CD14-positive monocyte (primary cell): ENCODE data around the gene HSBP1. TPM values are rescaled to one million over a fixed set of nuclear protein-coding genes. Genes with fewer than 3 reads are reported as not detected.

Source experiments
- DNase-seq, 3 donors: peaks; one replicate each; pipeline ENCODE4 v3.0.0-alpha.2; 2011 to 2022
- H2AFZ ChIP-seq: 2 replicates; pipeline ENCODE4 v1.6.0; 2012; ENCODE audit warnings: mild to moderate bottlenecking, low read depth, low read length, inconsistent platforms; ENCODE audit not compliant: insufficient read depth, poor library complexity, severe bottlenecking
- H3K27ac ChIP-seq, 2 donors: 1 replicate in 1 of 2; 2 replicates in 1 of 2; pipeline ENCODE4 v1.5.1; 2012 to 2013; ENCODE audit warnings: low read length in 2 of 2, control low read depth in 1 of 2, inconsistent platforms in 1 of 2, low read depth in 1 of 2, mild to moderate bottlenecking in 1 of 2
- H3K27me3 ChIP-seq, 2 donors: one replicate each; pipeline versions ENCODE4 v1.6.0 to v1.6.1; 2011 to 2013; ENCODE audit warnings: low read length in 2 of 2; ENCODE audit not compliant: control insufficient read depth in 2 of 2, insufficient read depth in 2 of 2
- H3K36me3 ChIP-seq, 2 donors: replicated peaks in 1 of 2; 1 replicate in 1 of 2; 2 replicates in 1 of 2; pipeline versions ENCODE4 v1.5.1 to v1.6.1; 2012 to 2013; ENCODE audit warnings: low read length in 2 of 2, control low read depth in 1 of 2, inconsistent platforms in 1 of 2, mild to moderate bottlenecking in 1 of 2; ENCODE audit not compliant: insufficient read depth in 2 of 2, control insufficient read depth in 1 of 2
- H3K4me1 ChIP-seq, 2 donors: 1 replicate in 1 of 2; 2 replicates in 1 of 2; pipeline versions ENCODE4 v1.5.1 to v1.6.1; 2012 to 2013; ENCODE audit warnings: low read length in 2 of 2, control low read depth in 1 of 2, inconsistent platforms in 1 of 2, mild to moderate bottlenecking in 1 of 2, moderate library complexity in 1 of 2; ENCODE audit not compliant: insufficient read depth in 2 of 2, control insufficient read depth in 1 of 2
- H3K4me2 ChIP-seq: replicated peaks from 2 replicates; pipeline ENCODE3; 2012; ENCODE audit warnings: low read length, moderate library complexity, mild to moderate bottlenecking; ENCODE audit not compliant: poor library complexity, severe bottlenecking; ENCODE audit errors: extremely low read depth
- H3K4me3 ChIP-seq, 3 experiments: fragments of 200-600 bp in 1 of 3; sonication (generic) in 1 of 3; replicated peaks in 1 of 3; 1 replicate in 2 of 3; 2 replicates in 1 of 3; pipeline ENCODE4 v1.5.1; 2011 to 2013; ENCODE audit warnings: low read length in 3 of 3, mild to moderate bottlenecking in 3 of 3, control low read depth in 2 of 3, low read depth in 2 of 3, inconsistent platforms in 1 of 3, moderate library complexity in 1 of 3
- H3K79me2 ChIP-seq: 2 replicates; pipeline ENCODE4 v1.6.0; 2012; ENCODE audit warnings: mild to moderate bottlenecking, control low read depth, inconsistent platforms, low read length, moderate library complexity; ENCODE audit not compliant: insufficient read depth
- H3K9ac ChIP-seq: 2 replicates; pipeline ENCODE4 v1.6.0; 2017; ENCODE audit warnings: low read length, mild to moderate bottlenecking; ENCODE audit not compliant: insufficient read depth, poor library complexity, severe bottlenecking
- H3K9me3 ChIP-seq, 2 donors: replicated peaks in 1 of 2; 1 replicate in 1 of 2; 2 replicates in 1 of 2; pipeline versions ENCODE4 v1.5.1 to v1.6.1; 2012 to 2013; ENCODE audit warnings: low read length in 2 of 2, control low read depth in 1 of 2; ENCODE audit not compliant: control insufficient read depth in 1 of 2, insufficient read depth in 1 of 2
- H4K20me1 ChIP-seq: 2 replicates; pipeline ENCODE4 v1.6.0; 2012; ENCODE audit warnings: mild to moderate bottlenecking, low read length, control low read depth, moderate library complexity; ENCODE audit not compliant: insufficient read depth
- H3K27ac Mint-ChIP-seq, 7 donors: one replicate each; pipeline ENCODE4 v1.8.0; 2020; ENCODE audit warnings: mild to moderate bottlenecking in 7 of 7, mixed read lengths in 7 of 7, moderate library complexity in 6 of 7, inconsistent platforms in 2 of 7
- H3K27me3 Mint-ChIP-seq, 3 donors: one replicate each; pipeline ENCODE4 v1.8.0; 2021 to 2022; ENCODE audit warnings: low read depth in 3 of 3, mild to moderate bottlenecking in 3 of 3, mixed read lengths in 3 of 3, moderate library complexity in 3 of 3, inconsistent platforms in 1 of 3
- H3K36me3 Mint-ChIP-seq, 2 donors: one replicate each; pipeline ENCODE4 v1.8.0; 2020; ENCODE audit warnings: mixed read lengths in 2 of 2, inconsistent platforms in 1 of 2, mild to moderate bottlenecking in 1 of 2
- H3K4me1 Mint-ChIP-seq: one replicate; pipeline ENCODE4 v1.8.0; 2020; ENCODE audit warnings: mild to moderate bottlenecking, mixed read lengths
- H3K4me3 Mint-ChIP-seq, 2 donors: one replicate each; pipeline ENCODE4 v1.8.0; 2020; ENCODE audit warnings: mild to moderate bottlenecking in 2 of 2, mixed read lengths in 2 of 2, moderate library complexity in 1 of 2
- H3K9me3 Mint-ChIP-seq, 7 donors: one replicate each; pipeline ENCODE4 v1.8.0; 2020 to 2022; ENCODE audit warnings: mixed read lengths in 7 of 7, mild to moderate bottlenecking in 6 of 7, moderate library complexity in 6 of 7, inconsistent platforms in 2 of 7
- CTCF ChIP-seq: fragments of 200-600 bp; IDR thresholded peaks from one replicate; pipeline ENCODE4 v1.8.0; 2022; ENCODE audit warnings: antibody characterized with exemption, mild to moderate bottlenecking
- WGBS: methylation state at CpG from one replicate; pipeline ENCODE4 v1.1.5; 2013; ENCODE audit warnings: missing lambda C conversion rate; ENCODE audit not compliant: insufficient coverage; 5-methylcytosine and 5-hydroxymethylcytosine counted together
- intact Hi-C, 2 donors: fragments of 100-400 bp; cut with micrococcal nuclease; formaldehyde crosslinking; loops; one replicate each; pipeline versions ENCODE4 v1.15.0 to v1.15.1; 2023
- polyA plus RNA-seq, 3 donors: library from polyadenylated mRNA; depleted of rRNA in 1 of 3; unstranded in 2 of 3; stranded (reverse) in 1 of 3; fragments of 300-500 nt in 2 of 3; fragments of >200 nt in 1 of 3; fragmentation: Illumina TruSeq in 2 of 3; gene quantifications; 1 replicate in 2 of 3; 2 replicates in 1 of 3; pipeline ENCODE4 v1.2.3, GENCODE V29; 2012 to 2021

Gene HSBP1
- polyA plus RNA-seq, 3 donors, result 16.9 to 194 (median 178) TPM

DNA sequence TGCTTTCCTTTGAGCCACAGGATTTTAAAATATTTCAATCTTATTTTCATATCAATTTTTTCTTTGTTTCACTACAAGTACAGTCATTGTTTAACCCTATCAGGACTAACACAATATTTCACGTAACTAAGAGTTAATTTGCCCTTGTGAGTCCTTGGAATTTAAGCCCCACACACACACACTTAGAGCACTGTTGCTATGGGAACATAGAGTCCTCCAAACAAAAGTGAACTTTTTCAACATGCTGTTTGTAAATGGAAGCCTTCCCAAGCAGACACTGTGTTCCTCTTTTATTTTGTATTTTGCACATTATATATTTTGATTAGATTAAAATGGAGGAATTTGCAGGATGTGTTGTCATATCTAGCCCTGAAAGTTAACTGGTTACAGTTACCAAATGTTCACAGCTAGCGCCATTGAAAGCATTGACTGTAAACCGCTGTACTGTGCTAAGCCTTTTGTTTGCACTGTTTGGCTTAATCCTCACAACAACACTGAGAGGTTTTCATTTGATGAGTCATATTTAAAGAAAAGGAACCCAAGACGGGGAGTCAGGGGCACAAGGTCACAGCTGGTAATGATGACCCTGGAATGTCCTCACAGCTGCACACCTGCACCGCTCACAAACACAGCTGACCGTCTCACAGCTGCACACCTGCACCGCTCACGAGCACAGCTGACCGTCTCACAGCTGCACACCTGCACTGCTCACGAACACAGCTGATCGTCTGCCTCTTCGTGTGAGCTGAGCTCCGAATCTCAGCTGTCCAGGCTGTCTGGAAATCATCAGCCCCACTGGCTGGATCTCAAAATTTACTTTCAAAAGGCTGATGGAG lies 6.3 kb downstream of the HSBP1 start:
- 98% methylated on average over 7 of the region's 13 CpGs for WGBS

DNA sequence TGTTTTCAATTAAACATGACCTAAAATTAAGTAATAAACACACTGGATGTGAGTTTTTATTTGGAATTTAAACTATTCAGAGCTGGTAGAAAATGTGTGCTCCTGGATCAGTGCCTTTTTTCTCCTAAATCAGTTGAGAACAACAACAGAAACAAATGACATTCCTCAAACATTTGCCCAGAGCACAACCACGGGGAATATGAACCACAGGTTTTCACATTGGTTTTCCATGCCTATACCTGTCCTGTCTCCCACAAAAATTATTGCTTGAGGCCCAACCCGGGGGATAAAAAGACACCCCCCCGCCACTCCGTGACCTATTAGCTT lies 6.8 kb downstream of the HSBP1 start:
- H3K36me3 ChIP-seq, result peaks cover 24 to 36% of the 10 kb centered on the region in 2 donors
- H3K27ac ChIP-seq, result peak overlapping the region in 1 of 2 donors; percentile 42
- H3K4me3 ChIP-seq, result no peak overlapping the region
- no peak overlapping the region for H2AFZ ChIP-seq
- H3K36me3 Mint-ChIP-seq, result peaks cover 33 to 35% of the 10 kb centered on the region in 2 donors
- H3K27me3 Mint-ChIP-seq, result peaks cover 0 to 2% (median 2%) of the 10 kb centered on the region in 3 donors
- no peak overlapping the region for H3K4me3 Mint-ChIP-seq
- peaks cover 27% of the 10 kb centered on the region for H4K20me1 ChIP-seq
- no peaks in the 10 kb centered on the region for H3K27me3 ChIP-seq
- peaks cover 17% of the 10 kb centered on the region for H3K79me2 ChIP-seq
- no peak overlapping the region for H3K9ac ChIP-seq
- intact Hi-C loops, result loop anchor here in 1 of 2 donors (10.0 kb wide), 1 partner anchor 120 kb away; no protein-coding TSS in a partner anchor
- 100% methylated on average over 1 of the region's 4 CpGs for WGBS
- H3K27ac Mint-ChIP-seq, result peak overlapping the region in 3 of 7 donors; percentile 25 to 84 (median 57)
- H3K4me2 ChIP-seq, result no peak overlapping the region
- peaks cover 0 to 21% of the 10 kb centered on the region in 2 donors for H3K4me1 ChIP-seq
- H3K9me3 ChIP-seq, result no peaks in the 10 kb centered on the region
- no peaks in the 10 kb centered on the region for H3K9me3 Mint-ChIP-seq
- no peak for DNase-seq
- TF ChIP-seq CTCF, result no peak
- peaks cover 28% of the 10 kb centered on the region for H3K4me1 Mint-ChIP-seq

More for the DNA sequence above, 6.3 kb downstream of the HSBP1 start:
- H2AFZ ChIP-seq, result no peak overlapping the region
- peaks cover 24 to 37% of the 10 kb centered on the region in 2 donors for H3K36me3 ChIP-seq
- H3K9ac ChIP-seq, result no peak overlapping the region
- H4K20me1 ChIP-seq, result peaks cover 33% of the 10 kb centered on the region
- Mint-ChIP-seq H3K4me1 (peaks cover 33% of the 10 kb centered on the region), H3K36me3 (peaks cover 37 to 41% of the 10 kb centered on the region in 2 donors), H3K27me3 (peaks cover 0 to 2% (median 2%) of the 10 kb centered on the region in 3 donors), H3K27ac (peak overlapping the region in 6 of 7 donors; percentile 18 to 84 (median 66)), H3K4me3 (no peak overlapping the region), H3K9me3 (no peaks in the 10 kb centered on the region)
- DNase-seq, result peak in 2 of 3 donors; percentile 22 to 41
- intact Hi-C loops, result loop anchor here in 1 of 2 donors (10.0 kb wide), 1 partner anchor 119 kb away; no protein-coding TSS in a partner anchor
- H3K27ac ChIP-seq, result peak overlapping the region in 1 of 2 donors; percentile 42
- H3K4me1 ChIP-seq, result peaks cover 2 to 26% of the 10 kb centered on the region in 2 donors
- H3K27me3 ChIP-seq, result no peaks in the 10 kb centered on the region
- H3K4me2 ChIP-seq, result no peak overlapping the region
- no peaks in the 10 kb centered on the region for H3K9me3 ChIP-seq
- no peak overlapping the region for H3K4me3 ChIP-seq
- H3K79me2 ChIP-seq, result peaks cover 22% of the 10 kb centered on the region
- TF ChIP-seq CTCF, result no peak
